HEK293T (cell line): ENCODE data around the gene LRRC10B.
A peak's percentile ranks its signal among the peaks of the same experiment; 100 is the strongest.

Source experiments
- CTCF ChIA-PET: fragments of 350-600 bp; formaldehyde crosslinking; extraction: SDS; loops from one replicate; lab custom pipeline; 2021; ENCODE audit warnings: antibody characterized with exemption, inconsistent platforms; lab: Yijun Ruan, JAX
- POLR2A ChIA-PET: fragments of 350-600 bp; formaldehyde crosslinking; extraction: SDS; loops from one replicate; lab custom pipeline; 2020; ENCODE audit warnings: antibody characterized with exemption, inconsistent platforms; lab: Yijun Ruan, JAX
- DNase-seq: peaks from one replicate; pipeline ENCODE4 v3.0.0; 2012; ENCODE audit warnings: mixed read lengths; ENCODE audit errors: extremely low spot score
- ARNT ChIP-seq: fragments of 450-650 bp; IDR thresholded peaks from 2 replicates; pipeline ENCODE4 v1.6.1; 2017; ENCODE audit warnings: mild to moderate bottlenecking
- BHLHE40 ChIP-seq: fragments of 450-650 bp; IDR thresholded peaks from 2 replicates; pipeline ENCODE4 v1.6.1; 2016; ENCODE audit warnings: mild to moderate bottlenecking, moderate library complexity, borderline replicate concordance
- CTBP1 ChIP-seq: fragments of 450-650 bp; IDR thresholded peaks from 2 replicates; pipeline ENCODE4 v1.6.1; 2016; ENCODE audit warnings: borderline replicate concordance
- ELF4 ChIP-seq: fragments of 450-650 bp; IDR thresholded peaks from 2 replicates; pipeline ENCODE4 v1.6.1; 2017; ENCODE audit warnings: antibody characterized with exemption
- FOXA1 ChIP-seq: fragments of 450-650 bp; IDR thresholded peaks from 2 replicates; pipeline ENCODE4 v1.6.1; 2016; ENCODE audit warnings: mild to moderate bottlenecking
- FOXK2 ChIP-seq: fragments of 450-650 bp; IDR thresholded peaks from 2 replicates; pipeline ENCODE4 v1.6.1; 2016; ENCODE audit warnings: mild to moderate bottlenecking
- FOXM1 ChIP-seq: fragments of 450-650 bp; IDR thresholded peaks from 2 replicates; pipeline ENCODE4 v1.6.1; 2017; ENCODE audit warnings: mild to moderate bottlenecking, borderline replicate concordance
- HDGF ChIP-seq: fragments of 450-650 bp; IDR thresholded peaks from 2 replicates; pipeline ENCODE4 v1.6.1; 2017; ENCODE audit warnings: antibody characterized with exemption, borderline replicate concordance
- L3MBTL2 ChIP-seq: fragments of 450-650 bp; conservative IDR thresholded peaks from 2 replicates; pipeline ENCODE4 v1.6.1; 2016; ENCODE audit warnings: mild to moderate bottlenecking
- LEF1 ChIP-seq: fragments of 450-650 bp; IDR thresholded peaks from 2 replicates; pipeline ENCODE4 v1.6.1; 2017; ENCODE audit warnings: mild to moderate bottlenecking, borderline replicate concordance
- NFRKB ChIP-seq: fragments of 450-650 bp; IDR thresholded peaks from 2 replicates; pipeline ENCODE4 v1.6.1; 2016; ENCODE audit warnings: mild to moderate bottlenecking, moderate library complexity
- PKNOX1 ChIP-seq: fragments of 450-650 bp; IDR thresholded peaks from 2 replicates; pipeline ENCODE4 v1.6.1; 2016
- SP1 ChIP-seq: fragments of 450-650 bp; IDR thresholded peaks from 2 replicates; pipeline ENCODE4 v1.6.1; 2017
- SUZ12 ChIP-seq: fragments of 450-650 bp; IDR thresholded peaks from 2 replicates; pipeline ENCODE4 v1.6.1; 2016; ENCODE audit warnings: mild to moderate bottlenecking
- TARDBP ChIP-seq: fragments of 450-650 bp; IDR thresholded peaks from 2 replicates; pipeline ENCODE4 v1.6.1; 2016
- ZNF384 ChIP-seq: fragments of 450-650 bp; IDR thresholded peaks from 2 replicates; pipeline ENCODE4 v1.6.1; 2016

The LRRC10B gene

GRCh38 chr11:61550665-61551227 lies 42.2 kb downstream of the LRRC10B start:
- POLR2A ChIA-PET = no interaction called here
- TF ChIP-seq ARNT (no peak), LEF1 (no peak), BHLHE40 (no peak), ZNF384 (no peak), TARDBP (no peak)
- DNase-seq = no peak
- CTCF ChIA-PET = interaction anchor here (0.7 kb wide), 1 partner anchor 16 kb away, joined by 3 read pairs; no protein-coding TSS in a partner anchor

- no peak for DNase-seq
- POLR2A ChIA-PET = no interaction called here
- TF ChIP-seq BHLHE40 = no peak
- no peak for TF ChIP-seq L3MBTL2
- TF ChIP-seq CTBP1 = no peak
- TF ChIP-seq ZNF384 = no peak
- TF ChIP-seq TARDBP = no peak
- TF ChIP-seq PKNOX1 = no peak
- CTCF ChIA-PET = interaction anchor here (0.7 kb wide), 1 partner anchor 15 kb away, joined by 3 read pairs; no protein-coding TSS in a partner anchor
Measured at GRCh38 chr11:61551634-61552033, 43.1 kb downstream of the LRRC10B start.

- TF ChIP-seq TARDBP (no peak), FOXK2 (no peak), SP1 (no peak), PKNOX1 (no peak), NFRKB (no peak), ELF4 (no peak), SUZ12 (no peak), FOXM1 (no peak), BHLHE40 (no peak)
- CTCF ChIA-PET = interaction anchor here (0.6 to 2.7 kb wide), 2 partner anchors 20 to 125 kb away, joined by 5 to 9 read pairs; no protein-coding TSS in a partner anchor
- POLR2A ChIA-PET = no interaction called here
- no peak for DNase-seq
Measured at GRCh38 chr11:61552108-61552635, 43.6 kb downstream of the LRRC10B start.

GRCh38 chr11:61553373-61554171 lies 45.0 kb downstream of the LRRC10B start:
- ChIA-PET CTCF (interaction anchor here (1.0 to 2.7 kb wide), 3 partner anchors 13 to 91 kb away, joined by 4 to 9 read pairs (median 8); no protein-coding TSS in a partner anchor), POLR2A (no interaction called here)
- TF ChIP-seq LEF1 (no peak), NFRKB (no peak), SUZ12 (no peak), ZNF384 (no peak), BHLHE40 (no peak), FOXA1 (no peak), FOXM1 (no peak), CTBP1 (no peak), ARNT (no peak), TARDBP (no peak), FOXK2 (no peak), SP1 (no peak), ELF4 (no peak), L3MBTL2 (no peak)
- DNase-seq = no peak

- no peak for DNase-seq
Measured at GRCh38 chr11:61554172-61554988, 45.8 kb downstream of the LRRC10B start.

GRCh38 chr11:61555051-61555969 lies 46.8 kb downstream of the LRRC10B start:
- TF ChIP-seq ELF4 (no peak), SUZ12 (no peak), FOXK2 (no peak), HDGF (no peak)
- peak; percentile 46 for DNase-seq
- ChIA-PET POLR2A (no interaction called here), CTCF (interaction anchor here (0.6 kb wide), 1 partner anchor 12 kb away, joined by 3 read pairs; no protein-coding TSS in a partner anchor)

More at GRCh38 chr11:61554172-61554988, 45.8 kb downstream of the LRRC10B start:
- CTCF ChIA-PET = interaction anchor here (1.0 to 2.7 kb wide), 3 partner anchors 12 to 90 kb away, joined by 4 to 9 read pairs (median 8); no protein-coding TSS in a partner anchor
- TF ChIP-seq SUZ12 = no peak
- TF ChIP-seq ZNF384 = no peak
- POLR2A ChIA-PET = no interaction called here
